Measurements from ENCODE around the gene ARHGAP29.

The ARHGAP29 gene

DNA sequence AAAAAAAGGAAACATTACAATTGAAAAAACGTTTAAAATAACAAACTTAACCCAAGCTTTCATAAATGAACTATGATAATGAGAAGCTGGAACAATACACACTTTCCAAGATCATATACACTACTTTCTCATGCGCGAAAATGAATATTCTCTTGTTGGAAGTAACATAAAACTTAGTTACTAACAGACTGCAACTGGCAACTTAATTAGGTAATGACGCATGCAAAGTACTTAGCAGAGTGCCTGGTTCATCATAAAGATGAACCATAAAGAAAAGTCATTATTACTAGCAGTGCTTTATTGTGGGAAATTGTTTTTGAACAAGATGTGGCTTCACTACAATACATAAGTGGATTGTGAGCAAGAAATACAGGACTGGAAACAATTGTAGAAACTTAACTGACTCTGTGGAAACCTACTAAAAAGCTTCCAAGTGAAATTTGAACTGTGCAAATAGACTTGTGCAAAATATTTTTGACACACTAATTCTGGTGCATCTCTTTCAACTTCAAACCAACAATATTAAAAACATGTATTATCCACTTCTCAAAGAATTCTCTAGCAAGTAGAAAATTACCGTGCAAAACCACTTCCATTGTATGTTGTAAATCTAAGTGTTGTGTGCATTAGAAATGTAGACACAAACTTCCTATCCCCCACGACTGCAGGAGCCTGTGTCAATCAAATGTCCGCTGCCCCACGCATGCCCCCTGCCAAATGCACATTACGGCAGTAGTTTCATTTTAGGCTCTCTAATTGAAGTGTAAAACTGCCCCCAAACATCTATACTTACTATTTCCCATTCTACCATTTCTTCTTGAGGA, 2.0 kb downstream of the ARHGAP29 start:
- DNase-seq = no peak

DNA sequence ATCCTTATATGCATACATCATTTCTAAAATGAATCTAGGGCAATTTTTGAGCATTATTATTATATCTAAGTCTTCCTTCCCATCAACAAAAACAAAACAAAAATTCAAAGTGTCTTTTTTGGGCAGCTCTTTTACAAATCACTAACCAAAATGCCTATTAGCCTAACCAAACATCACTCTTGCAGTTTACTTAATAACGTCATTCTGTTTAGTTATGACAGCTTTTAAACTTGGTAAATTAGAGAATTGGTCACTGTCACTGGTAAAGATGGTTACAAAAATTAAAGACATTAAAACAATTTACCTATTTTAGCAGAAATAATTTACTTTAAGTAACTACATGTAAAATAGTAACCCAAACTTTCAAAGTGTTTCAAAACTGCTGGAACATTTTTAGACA, 2.8 kb downstream of the ARHGAP29 start:
- no peak for DNase-seq

DNA sequence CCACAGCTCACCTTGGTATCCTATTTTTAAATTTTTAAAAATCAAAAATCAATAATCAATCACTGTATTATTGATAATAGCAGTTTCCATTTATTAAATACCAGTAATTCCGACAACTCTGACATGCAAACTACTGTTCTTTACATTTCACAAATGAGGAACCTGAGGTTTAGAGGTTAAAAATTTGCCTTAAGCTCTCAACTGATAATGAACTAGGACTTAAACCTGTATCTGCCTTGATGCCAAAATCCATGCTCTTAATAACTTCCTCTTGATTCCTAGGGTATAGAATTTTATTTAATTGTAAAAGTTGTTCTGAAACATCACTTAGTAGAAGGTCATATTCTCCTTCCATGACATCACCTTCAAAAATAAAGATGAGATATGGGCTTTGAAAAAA, 5.6 kb downstream of the ARHGAP29 start:
- no peak for DNase-seq

DNA sequence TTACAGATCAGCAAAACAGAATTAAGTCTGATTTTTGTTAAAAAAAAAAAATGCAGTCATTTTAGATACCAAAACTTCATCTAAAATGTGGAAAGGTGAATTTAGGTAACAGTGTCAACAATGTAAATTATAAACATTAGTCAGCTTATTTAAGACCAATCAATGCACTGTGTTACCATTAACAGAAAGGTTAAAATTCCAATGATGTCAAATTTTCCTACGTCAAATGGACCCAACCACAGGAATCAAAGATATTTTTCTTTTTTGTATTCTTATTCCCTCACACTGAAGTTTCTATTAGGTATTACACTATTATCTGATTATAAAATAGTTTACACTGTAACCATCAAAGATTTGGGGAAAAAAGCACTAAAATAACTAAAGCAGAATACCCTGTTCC, 6.5 kb downstream of the ARHGAP29 start:
- no peak for DNase-seq

DNA sequence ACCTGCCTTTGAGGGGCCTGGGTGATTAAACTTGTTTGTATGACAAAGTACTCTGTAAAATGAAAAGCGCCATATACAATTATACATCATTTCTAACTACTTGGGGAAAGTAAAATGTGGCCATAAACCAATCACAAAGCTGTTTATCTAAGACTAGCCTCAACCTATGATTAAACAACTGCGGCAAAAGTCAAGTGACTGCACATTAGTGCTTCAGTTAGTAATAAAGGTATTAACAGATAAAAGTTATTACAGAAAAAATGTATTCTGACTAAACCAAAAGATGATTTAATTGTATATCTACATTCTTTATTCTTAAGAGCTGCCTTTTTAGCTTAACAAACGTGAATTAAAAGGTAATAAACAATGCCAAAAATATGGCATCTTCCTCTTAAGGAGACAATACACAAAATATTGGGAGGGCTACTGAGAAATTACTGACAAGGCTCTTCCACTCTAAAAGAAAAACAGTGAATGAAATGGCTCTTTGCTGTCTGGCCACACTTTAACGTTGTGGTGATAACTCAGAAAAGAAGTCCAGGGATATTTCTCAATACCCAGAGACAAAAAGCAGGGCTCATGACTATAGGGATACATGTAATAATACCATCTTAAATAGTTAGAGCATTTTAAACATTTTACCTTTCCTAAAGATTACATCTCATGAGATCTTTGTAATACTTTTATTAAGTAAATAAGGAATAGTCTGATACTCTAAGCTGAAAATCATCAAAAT, 8.6 kb downstream of the ARHGAP29 start:
- DNase-seq = no peak

DNA sequence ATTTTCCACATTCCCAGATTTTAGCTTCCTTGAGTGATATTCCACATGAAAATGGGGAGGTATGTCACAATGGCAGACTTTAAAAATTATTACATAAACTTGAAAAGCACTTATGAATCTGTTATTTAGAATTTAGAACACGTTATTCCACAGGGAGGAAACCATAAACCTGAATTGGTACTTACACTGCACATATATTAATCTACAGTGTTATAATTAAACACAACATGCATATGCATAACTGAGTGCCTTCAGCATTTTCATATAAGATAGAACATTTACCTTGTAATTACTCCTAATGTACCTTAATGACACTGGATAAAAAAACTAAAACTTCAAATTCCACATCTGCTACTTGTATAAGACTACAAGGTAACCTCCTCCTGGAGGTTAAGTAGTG, 9.8 kb downstream of the ARHGAP29 start:
- DNase-seq = no peak

DNA sequence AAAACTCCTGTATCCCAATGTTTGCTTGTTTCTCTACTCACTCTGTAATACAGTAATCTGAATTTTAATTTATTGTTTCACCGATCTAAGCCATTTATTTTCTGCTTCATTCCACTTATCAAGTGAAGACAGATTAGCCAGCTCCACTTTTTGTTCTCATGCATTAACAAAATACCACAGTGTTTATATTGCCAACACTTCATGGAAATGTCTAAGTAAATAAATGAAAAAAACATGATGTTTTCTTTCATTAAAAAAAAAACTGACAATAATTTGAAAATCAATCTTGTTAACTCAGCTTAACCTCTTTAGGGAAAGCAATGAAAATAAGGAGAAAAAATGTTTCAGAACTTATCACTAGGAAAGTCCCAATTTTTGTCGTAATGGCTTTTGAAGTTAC, 11.5 kb downstream of the ARHGAP29 start:
- no peak for DNase-seq

DNA sequence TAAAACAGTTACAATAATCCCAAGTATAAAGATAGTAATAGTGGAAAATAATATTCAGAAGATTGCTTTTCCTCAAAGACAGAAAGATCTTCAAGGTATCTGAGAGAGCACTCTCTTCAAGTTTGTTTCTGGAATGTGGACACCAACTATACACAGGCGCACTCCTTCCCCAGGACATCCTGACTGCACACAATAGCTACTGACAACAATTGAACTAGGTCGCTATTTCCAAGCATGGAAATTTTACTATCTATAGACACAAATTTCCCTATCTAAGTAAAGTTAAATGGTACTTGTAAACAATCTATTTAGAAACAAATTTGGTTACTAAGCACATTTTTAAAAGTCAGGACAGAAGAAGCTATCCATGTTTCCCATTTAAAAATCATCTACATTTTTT, 19.1 kb downstream of the ARHGAP29 start:
- DNase-seq = no peak

DNA sequence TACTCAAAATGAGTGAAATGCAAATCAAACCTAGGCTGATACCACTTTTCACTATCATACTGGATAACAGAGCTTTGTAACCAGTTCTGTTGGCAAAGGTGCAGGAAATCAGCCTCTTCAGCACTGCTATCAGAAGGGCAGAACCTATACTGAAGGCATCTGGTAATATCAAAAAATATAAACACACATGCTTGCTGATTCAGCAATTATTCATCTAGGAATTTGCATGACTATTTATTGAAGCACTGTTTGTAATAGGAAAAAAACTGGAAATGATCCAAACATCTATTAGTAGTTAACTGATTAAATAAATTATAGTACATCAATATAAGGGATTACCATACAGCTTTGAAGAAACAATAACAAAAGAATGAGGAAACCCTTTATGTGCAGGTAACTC, 21.4 kb downstream of the ARHGAP29 start:
- no peak for DNase-seq

DNA sequence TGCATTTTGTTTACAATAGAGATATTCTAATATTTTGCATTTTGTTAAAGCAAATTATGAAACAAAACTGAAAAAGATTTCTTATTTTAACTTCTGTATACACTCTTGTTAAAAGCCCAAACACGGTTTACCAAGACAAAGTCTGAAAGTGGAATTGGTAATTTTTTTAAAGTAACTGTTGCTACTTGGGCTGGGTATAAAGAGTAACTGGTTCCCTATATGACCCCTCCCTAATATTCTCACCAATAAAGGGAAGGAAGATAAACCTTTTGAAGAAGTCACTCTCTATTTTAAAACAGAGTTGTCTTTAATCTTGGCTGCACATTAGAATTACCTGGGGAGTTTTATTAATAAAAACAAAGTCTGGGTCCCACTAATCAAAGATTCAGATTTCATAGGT, 27.4 kb downstream of the ARHGAP29 start:
- DNase-seq = no peak

DNA sequence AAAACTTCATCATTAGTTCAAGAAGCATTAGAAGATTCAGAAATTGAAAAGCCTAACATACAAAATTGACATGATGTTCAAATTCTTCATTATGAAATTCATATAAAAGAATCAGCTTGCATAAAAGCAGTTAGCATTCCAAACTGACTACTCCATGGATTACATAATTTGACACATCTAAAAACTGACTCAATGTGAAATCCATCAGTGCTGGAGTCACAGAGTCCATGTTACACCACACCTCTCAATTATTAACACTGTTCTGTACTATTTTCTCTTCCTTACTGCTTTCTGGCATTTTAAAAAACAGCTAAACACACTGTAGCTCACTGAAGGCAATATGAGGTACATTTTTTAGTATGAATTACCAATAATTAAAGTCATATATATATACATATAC, 28.0 kb downstream of the ARHGAP29 start:
- no peak for DNase-seq

DNA sequence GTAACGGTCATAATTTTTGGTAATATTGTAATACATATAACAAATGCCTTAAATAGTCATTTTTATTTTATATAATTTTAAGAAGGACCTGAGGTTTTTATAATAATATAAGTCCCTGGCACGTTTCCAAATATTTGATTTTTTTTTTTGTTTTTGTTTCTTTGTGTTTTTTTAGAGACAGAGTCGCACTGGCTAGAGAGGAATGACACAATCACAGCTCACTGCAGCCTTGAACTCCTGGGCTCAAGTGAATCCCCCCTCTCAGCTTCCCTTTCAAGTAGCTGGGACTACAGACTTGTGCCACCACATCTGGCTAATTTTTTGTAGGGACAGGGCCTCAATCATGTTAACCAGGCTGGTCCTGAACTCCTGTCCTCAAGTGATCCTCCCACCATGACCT, 29.7 kb downstream of the ARHGAP29 start:
- DNase-seq = no peak

DNA sequence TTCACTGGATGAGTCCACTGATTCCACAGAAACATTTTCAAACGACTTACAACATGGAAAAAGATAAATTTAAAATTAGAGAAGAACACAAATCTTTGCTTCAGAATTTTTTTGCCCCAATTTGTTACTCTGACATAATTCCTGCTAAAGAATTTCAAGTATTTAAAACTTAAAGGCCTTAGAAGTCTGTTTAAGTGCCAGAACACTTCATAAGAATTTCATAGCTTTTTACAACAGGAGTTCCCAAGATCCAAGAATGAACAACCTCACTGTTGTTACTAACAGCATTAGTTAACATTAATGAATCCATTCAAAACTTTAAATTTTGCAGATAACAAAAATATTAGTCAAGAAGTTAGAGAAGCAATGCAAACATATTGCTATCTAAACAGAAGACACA, 31.7 kb downstream of the ARHGAP29 start:
- DNase-seq = no peak

DNA sequence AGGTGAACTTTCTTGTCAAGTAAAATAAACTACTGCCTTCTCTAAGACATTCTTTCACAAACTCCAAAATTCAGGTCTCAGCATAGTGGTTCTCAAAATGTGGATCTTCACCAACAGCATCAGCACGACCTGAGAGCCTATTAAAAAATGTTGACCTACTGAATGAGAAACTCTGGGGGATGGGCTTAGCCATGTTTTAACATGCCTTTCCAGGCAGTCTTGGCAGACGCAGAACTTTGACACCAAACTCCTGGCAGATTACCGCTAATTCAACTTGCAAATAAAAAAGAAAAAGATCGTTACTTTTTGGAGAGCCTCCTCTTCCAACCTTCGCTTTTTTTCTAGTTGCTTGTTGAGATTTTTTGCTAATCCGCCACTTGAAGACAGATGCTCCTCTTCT, 35.1 kb downstream of the ARHGAP29 start:
- no peak for DNase-seq

DNA sequence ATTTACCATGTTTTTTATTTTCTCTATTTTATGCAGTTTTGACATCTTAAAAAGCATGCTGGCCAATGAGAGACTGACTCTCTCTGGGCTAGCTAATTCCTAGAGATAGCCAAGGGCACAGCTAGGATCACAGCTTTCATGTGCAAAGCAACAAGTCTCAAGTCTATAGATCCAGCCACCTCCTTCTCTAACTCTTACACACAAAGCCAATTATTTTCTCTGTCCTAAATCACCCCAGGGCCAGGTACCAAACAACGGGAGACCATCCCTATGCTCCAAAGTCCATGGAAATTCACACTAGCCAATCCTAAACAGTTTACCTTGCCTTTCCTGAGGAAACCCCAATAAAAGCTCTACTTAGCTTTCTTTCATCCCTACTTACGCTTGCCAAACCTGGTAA, 38.0 kb downstream of the ARHGAP29 start:
- DNase-seq = no peak

DNA sequence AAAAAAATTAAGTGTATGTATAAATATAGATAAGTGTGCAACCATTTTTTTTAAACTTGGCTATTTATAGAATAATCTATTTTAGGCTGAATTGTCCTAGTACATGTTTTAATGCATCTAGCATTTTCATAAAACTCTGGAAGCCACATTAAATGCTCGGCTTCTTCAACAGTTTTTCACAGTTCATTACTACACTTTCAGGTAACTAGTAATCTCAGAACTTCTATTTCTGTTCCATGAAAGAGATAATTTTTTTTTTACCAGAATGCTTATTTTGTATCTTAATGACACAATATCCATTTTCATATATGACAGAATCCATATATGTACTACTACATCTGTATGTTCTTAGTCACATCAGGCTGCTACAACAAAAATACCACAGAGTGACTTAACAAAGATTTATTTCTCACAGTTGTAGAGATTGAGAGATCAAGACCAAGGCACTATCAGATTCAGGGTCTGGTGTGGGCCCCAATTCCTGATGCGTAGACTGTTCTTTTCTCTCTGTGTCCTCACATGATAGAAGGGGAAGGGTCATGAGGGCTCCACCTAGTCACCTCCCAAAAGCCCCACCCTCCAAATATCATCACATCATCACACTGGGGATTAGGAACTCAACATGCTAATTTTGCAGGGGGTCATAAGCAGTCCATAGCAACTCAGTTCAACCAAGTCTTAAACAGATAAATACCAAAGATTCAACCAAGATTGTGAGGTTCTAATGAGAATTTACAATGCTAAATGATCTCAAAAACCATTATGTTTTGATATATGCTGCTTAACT, 43.1 kb downstream of the ARHGAP29 start:
- no peak for DNase-seq

DNA sequence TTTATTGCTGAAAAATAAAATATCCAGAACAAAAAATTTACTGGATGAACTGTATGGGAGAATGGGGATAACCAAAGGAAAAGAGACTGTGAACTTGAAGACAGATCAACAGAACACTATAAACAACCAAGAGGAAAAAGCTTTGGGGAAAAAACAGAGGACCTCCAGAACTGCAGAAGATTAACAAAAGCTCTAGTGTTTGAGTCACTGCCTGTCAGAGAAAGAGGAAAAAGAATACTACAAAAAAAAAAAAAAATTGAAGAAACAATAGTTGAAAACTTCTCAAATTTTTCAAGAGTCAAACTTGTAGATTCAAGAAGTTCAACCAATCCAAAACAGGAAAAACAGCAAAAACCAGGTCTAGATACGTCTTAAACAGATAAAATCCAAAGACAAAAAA, 44.3 kb downstream of the ARHGAP29 start:
- no peak for DNase-seq

DNA sequence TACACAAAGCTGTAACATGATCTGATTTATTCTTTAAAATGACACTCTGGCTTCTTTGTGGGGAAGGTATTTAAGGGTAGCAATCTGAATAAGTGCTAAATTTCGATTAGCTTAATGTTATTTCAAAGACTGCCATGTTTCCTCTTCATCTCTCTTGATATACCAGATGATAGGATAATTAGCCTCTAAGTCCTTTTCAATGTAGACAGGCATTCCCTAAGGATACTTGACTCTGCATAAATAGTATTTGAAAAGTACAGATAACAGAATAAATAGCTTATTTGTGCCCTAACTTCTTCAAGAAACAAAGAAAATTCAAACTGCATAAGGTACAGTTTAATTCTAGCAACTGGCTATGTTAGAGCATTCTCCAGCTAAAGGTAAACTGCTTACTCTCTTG, 46.2 kb downstream of the ARHGAP29 start:
- DNase-seq = no peak

DNA sequence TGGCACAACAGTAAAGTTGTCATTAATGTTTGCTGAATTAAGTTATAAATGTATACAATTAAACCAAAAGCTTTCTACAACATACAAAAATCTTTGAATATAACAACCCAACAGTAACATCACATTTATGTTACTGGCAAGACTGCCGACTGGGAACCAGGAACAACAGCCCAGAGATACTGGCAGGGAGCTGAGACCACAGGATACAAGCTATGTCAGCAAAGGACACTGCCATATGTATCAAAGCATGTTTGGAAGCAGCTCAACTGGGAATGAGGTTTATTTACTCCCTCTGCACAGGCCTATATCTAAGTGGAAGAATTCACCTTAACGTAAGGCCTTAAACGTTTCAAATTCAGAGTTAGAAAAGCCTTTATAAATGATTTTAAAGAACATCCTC, 50.4 kb downstream of the ARHGAP29 start:
- no peak for DNase-seq

DNA sequence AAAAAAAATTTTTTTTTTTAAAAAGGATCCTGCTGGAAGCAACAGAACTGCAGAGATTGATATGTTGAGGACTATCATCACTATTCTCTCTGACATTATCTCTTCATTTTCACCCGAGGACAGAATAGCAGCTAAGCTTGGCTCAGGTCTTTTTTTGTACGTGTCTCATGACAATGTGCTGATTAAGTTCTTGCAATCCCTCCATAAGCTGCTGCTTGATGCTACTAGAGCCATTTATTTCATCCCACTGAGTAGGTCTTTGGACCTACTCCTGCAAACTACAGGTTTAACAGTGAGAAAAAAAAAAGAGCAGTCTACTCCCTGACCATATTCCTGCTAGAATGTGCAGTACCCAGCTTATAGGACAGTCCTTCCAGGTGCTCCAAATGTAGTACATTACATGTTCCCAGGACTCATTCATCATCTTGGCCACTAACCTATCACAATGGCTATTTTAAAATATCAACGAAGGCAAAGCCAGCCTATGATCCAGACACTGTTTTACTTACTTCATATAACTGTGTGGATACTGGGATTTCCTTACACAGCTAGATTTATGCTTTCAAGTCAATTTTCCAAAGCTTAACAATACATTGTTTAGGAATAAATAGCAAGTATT, 54.1 kb downstream of the ARHGAP29 start:
- DNase-seq = no peak

DNA sequence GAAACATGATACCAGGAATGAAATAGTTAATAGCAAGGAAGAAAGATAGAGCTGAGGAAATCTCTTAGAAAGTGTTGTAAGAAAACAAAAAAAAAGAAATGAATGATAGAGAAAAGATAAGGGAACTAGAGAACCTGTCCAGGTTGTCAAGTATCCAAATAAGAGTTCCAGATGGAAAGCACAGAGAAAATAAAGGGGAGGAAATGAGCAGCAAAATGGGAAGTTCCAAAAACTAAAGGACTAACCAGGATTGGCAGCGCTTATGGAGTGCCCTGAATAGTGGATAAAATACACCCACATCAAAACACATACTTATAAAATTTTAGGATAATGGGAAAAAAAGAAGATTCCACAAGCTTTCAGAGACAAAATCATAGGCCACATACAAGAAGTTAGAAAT, 55.2 kb downstream of the ARHGAP29 start:
- DNase-seq = no peak

DNA sequence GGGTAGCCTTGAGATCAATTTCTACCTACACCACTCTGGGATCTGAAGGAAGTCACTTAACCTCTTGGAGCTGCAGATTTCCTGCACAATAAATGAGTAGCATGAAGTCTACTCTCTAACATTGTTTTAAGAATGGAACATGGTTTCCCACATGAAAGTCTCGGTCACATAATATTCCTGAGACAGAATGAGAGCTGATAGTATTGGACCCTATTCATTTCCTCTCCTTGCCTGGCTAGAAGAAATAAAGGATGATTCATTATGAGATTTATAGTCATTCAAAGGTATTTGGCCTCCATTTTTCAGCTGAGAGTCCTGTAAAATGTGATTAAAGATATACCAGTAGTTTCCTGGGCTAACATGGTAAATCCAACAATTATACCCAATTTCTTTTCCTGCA, 56.7 kb downstream of the ARHGAP29 start:
- DNase-seq = no peak

DNA sequence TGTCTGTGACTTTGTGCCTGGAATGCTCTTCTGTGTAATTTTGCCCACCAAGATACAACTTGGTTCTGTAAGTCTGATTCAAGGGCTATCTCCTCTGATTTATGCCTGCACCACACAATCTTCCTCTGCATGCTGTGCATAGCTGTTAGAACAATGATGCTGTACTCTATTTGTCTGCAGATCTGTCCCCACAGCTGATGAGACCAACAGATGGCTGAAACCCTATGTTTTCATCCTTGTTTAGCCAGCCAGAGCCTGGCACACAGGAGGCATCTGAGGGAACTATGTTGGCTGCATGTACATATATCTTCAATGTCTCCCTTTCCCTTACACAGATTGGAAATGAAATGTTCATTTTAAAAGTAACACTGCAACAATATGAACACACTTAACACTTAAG, 58.5 kb downstream of the ARHGAP29 start:
- no peak for DNase-seq
